ENCODE measurements around the gene SURF6.

SURF6 gene

DNA sequence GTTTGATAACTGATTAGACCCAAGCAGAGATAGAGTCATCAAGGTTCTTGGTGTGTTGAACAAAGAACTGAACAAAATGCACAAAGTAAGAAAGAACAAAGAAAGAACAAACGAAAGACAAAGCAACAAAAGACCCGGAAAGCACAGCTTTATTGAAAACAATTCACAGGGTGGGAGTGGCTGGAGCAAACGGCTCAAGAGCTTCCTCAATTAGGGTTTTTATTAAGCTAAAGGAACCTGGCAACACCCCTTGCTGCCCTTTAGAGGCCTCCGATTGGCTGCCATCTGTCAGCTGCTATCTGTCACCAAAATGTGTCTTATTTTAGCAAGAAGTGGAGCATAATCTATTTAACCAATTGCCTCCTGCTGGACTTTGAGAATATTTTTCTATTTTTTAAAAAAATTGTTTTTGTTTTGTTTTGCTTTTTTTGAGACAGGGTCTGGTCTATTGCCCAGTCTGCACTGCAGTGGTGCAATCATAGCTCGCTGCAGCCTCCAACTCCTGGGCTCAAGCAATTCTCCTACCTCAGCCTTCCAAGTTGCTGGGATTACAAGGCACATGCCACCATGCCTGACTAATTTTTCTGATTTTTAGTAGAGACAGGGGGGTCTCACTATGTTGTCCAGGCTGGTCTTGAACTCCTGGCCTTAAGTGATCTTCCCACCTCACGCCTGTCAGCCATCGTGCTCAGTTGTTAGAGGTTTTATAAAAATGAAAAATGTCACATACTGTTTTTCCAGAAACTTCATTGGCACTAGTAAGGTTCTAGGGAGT is 53.3 kb downstream of the SURF6 start:
- no peak for DNase-seq

- no peak for DNase-seq
Observed at GRCh38 chr9:133280392-133280791, 55.6 kb downstream of the SURF6 start.

Data from activated gamma-delta T cell treated with Interleukin-2 at 50 U/mL for 16 hours (primary cell).